Suprapubic skin (tissue), 4 donors: ENCODE measurements around the gene CLEC16A.

Source experiments
- EP300 ChIP-seq: sonication (generic); formaldehyde crosslinking; IDR thresholded peaks from one replicate; pipeline ENCODE4 v1.6.1; 2017; ENCODE audit warnings: antibody characterized with exemption
- POLR2A ChIP-seq, 2 donors: fragments of 450-650 bp; IDR thresholded peaks; one replicate each; pipeline ENCODE4 v1.6.1; 2017; ENCODE audit warnings: antibody characterized with exemption in 2 of 2, mild to moderate bottlenecking in 2 of 2, moderate library complexity in 2 of 2
- POLR2AphosphoS5 ChIP-seq, 3 donors: sonication (generic); formaldehyde crosslinking; IDR thresholded peaks; one replicate each; pipeline ENCODE4 v1.6.1; 2017; ENCODE audit warnings: antibody characterized with exemption in 3 of 3
- TF ChIP-seq, protein P1 (sequence below), 2 donors: fragments of 200-600 bp in 1 of 2; fragments of 450-650 bp in 1 of 2; sonication (generic) in 1 of 2; IDR thresholded peaks; one replicate each; pipeline ENCODE4 v1.5.1; 2016 to 2019; ENCODE audit warnings: antibody characterized with exemption in 2 of 2, mild to moderate bottlenecking in 1 of 2, moderate library complexity in 1 of 2

DNA sequence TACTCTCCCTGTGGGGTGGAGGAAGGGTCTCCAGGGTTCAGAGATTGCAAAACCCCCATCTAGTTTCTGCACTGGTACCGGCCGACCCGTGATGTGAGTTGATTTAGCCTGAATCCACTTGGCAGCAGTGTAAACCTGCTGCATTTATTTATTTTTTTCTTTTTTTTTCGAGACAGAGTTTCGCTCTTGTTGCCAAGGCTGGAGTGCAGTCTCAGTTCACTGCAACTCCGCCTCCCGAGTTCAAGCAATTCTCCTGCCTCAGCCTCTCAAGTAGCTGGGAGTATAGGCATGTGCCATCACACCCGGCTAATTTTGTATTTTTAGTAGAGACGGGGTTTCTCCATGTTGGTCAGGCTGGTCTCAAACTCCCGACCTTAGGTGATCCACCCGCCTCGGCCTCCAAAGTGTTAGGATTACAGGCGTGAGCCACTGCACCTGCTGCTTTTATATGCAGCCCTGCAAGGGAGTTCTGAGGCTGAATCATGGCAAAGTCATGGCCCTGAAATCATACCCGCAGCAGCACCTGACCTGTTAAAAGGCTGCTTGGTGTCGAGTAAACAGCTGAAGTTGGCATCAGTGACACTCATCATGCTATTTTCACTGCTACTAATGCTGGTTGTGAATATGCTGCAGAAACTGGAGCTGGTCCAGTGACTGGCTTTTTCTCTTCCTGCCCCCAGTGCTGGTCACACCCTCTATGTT is 23.5 kb upstream of the CLEC16A start:
- TF ChIP-seq, protein P1, sequence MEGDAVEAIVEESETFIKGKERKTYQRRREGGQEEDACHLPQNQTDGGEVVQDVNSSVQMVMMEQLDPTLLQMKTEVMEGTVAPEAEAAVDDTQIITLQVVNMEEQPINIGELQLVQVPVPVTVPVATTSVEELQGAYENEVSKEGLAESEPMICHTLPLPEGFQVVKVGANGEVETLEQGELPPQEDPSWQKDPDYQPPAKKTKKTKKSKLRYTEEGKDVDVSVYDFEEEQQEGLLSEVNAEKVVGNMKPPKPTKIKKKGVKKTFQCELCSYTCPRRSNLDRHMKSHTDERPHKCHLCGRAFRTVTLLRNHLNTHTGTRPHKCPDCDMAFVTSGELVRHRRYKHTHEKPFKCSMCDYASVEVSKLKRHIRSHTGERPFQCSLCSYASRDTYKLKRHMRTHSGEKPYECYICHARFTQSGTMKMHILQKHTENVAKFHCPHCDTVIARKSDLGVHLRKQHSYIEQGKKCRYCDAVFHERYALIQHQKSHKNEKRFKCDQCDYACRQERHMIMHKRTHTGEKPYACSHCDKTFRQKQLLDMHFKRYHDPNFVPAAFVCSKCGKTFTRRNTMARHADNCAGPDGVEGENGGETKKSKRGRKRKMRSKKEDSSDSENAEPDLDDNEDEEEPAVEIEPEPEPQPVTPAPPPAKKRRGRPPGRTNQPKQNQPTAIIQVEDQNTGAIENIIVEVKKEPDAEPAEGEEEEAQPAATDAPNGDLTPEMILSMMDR (IDR thresholded peaks at IDR 0.05): no peak
- TF ChIP-seq POLR2A (IDR thresholded peaks at IDR 0.05) (no peak), POLR2AphosphoS5 (IDR thresholded peaks at IDR 0.05) (no peak), EP300 (no peak)
